ENCODE measurements around the gene BCAR3.

GRCh38 chr1:93730621-93731020 is 49.0 kb upstream of the BCAR3 start:
- no peak for TF ChIP-seq CTCF (IDR thresholded peaks at IDR 0.05; ENCODE audit: borderline replicate concordance, extremely low read depth, low read length, poor library complexity, severe bottlenecking)
- no peak for TF ChIP-seq EZH2 (IDR thresholded peaks at IDR 0.05; ENCODE audit: borderline replicate concordance, low read depth, low read length, severe bottlenecking)
